SK-N-SH treated with all-trans-retinoic acid at 6 μM for 48 hours (cell line): ENCODE results near the gene SEC23A.

Experiments used
- ATAC-seq: fragments of 200-7000 bp; cut with Tn5 transposase; 3 replicates; pipeline ENCODE4 v1.9.1; 2020; ENCODE audit warnings: mild to moderate bottlenecking, moderate library complexity
- ARNTL ChIP-seq: fragments of 450-650 bp; formaldehyde crosslinking; IDR thresholded peaks from 2 replicates; pipeline ENCODE4 v1.5.0; 2020; ENCODE audit warnings: low read depth, mild to moderate bottlenecking, moderate library complexity, borderline replicate concordance
- BACH2 ChIP-seq: fragments of 250-450 bp; sonication (Bioruptor Pico); IDR thresholded peaks from 2 replicates; pipeline ENCODE4 v1.9.0; 2021; ENCODE audit warnings: mild to moderate bottlenecking, borderline replicate concordance
- CREB5 ChIP-seq: fragments of 250-450 bp; sonication (Bioruptor Pico); IDR thresholded peaks from 2 replicates; pipeline ENCODE4 v1.5.1; 2020; ENCODE audit warnings: low read depth, mild to moderate bottlenecking, moderate library complexity
- CSDC2 ChIP-seq: fragments of 250-450 bp; sonication (Bioruptor Pico); IDR thresholded peaks from 2 replicates; pipeline ENCODE4 v1.5.0; 2020; ENCODE audit warnings: mild to moderate bottlenecking, moderate library complexity
- ESRRG ChIP-seq: fragments of 250-450 bp; sonication (Bioruptor Pico); IDR thresholded peaks from 2 replicates; pipeline ENCODE4 v1.6.1; 2021; ENCODE audit warnings: mild to moderate bottlenecking
- GLIS3 ChIP-seq: fragments of 250-450 bp; sonication (Bioruptor Pico); IDR thresholded peaks from 2 replicates; pipeline ENCODE4 v1.5.0; 2020; ENCODE audit warnings: mild to moderate bottlenecking, moderate library complexity
- ISL1 ChIP-seq: fragments of 250-450 bp; sonication (Bioruptor Pico); IDR thresholded peaks from 2 replicates; pipeline ENCODE4 v2.1.2; 2022; ENCODE audit warnings: mild to moderate bottlenecking, moderate library complexity
- PATZ1 ChIP-seq: fragments of 250-450 bp; sonication (Bioruptor Pico); IDR thresholded peaks from 2 replicates; pipeline ENCODE4 v1.8.0; 2020; ENCODE audit warnings: mild to moderate bottlenecking, moderate library complexity, borderline replicate concordance
- POU6F1 ChIP-seq: fragments of 250-450 bp; sonication (Bioruptor Pico); IDR thresholded peaks from 2 replicates; pipeline ENCODE4 v1.8.0; 2021; ENCODE audit warnings: low read depth, mild to moderate bottlenecking, moderate library complexity, borderline replicate concordance
- RARB ChIP-seq: fragments of 250-450 bp; sonication (Bioruptor Pico); IDR thresholded peaks from 2 replicates; pipeline ENCODE4 v1.8.0; 2021; ENCODE audit warnings: mild to moderate bottlenecking, moderate library complexity
- SNAI2 ChIP-seq: fragments of 250-450 bp; sonication (Bioruptor Pico); IDR thresholded peaks from 2 replicates; pipeline ENCODE4 v1.5.0; 2020; ENCODE audit warnings: mild to moderate bottlenecking, moderate library complexity
- TCF4 ChIP-seq: fragments of 250-450 bp; sonication (Bioruptor Pico); IDR thresholded peaks from 2 replicates; pipeline ENCODE4 v1.8.0; 2021; ENCODE audit warnings: mild to moderate bottlenecking, moderate library complexity, borderline replicate concordance
- TOX ChIP-seq: fragments of 250-450 bp; sonication (Bioruptor Pico); IDR thresholded peaks from 2 replicates; pipeline ENCODE4 v1.8.0; 2021; ENCODE audit warnings: mild to moderate bottlenecking, moderate library complexity, borderline replicate concordance
- ZC3H10 ChIP-seq: fragments of 250-450 bp; sonication (Bioruptor Pico); IDR thresholded peaks from 2 replicates; pipeline ENCODE4 v1.5.1; 2021; ENCODE audit warnings: mild to moderate bottlenecking, moderate library complexity
- ZFP3 ChIP-seq: fragments of 250-450 bp; sonication (Bioruptor Pico); IDR thresholded peaks from 2 replicates; pipeline ENCODE4 v1.5.0; 2020; ENCODE audit warnings: mild to moderate bottlenecking, moderate library complexity
- ZFP30 ChIP-seq: fragments of 450-650 bp; formaldehyde crosslinking; IDR thresholded peaks from 2 replicates; pipeline ENCODE4 v1.5.0; 2022; ENCODE audit warnings: mild to moderate bottlenecking, moderate library complexity
- ZNF565 ChIP-seq: fragments of 450-650 bp; formaldehyde crosslinking; conservative IDR thresholded peaks from 2 replicates; pipeline ENCODE4 v1.5.0; 2020; ENCODE audit warnings: low read depth, mild to moderate bottlenecking, moderate library complexity
- ZNF8 ChIP-seq: fragments of 450-650 bp; formaldehyde crosslinking; IDR thresholded peaks from 2 replicates; pipeline ENCODE4 v1.5.0; 2020; ENCODE audit warnings: mild to moderate bottlenecking, moderate library complexity
- TF ChIP-seq, protein P1 (sequence below): fragments of 250-450 bp; sonication (Bioruptor Pico); IDR thresholded peaks from 2 replicates; pipeline ENCODE4 v1.5.1; 2021; ENCODE audit warnings: mild to moderate bottlenecking, moderate library complexity
- TF ChIP-seq, protein P2 (sequence below): fragments of 250-450 bp; sonication (Bioruptor Pico); IDR thresholded peaks from 2 replicates; pipeline ENCODE4 v1.5.0; 2020; ENCODE audit warnings: mild to moderate bottlenecking, moderate library complexity

Gene SEC23A

GRCh38 chr14:39109893-39110715, 7.1 kb upstream of the SEC23A start:
- ATAC-seq: no peak
- TF ChIP-seq TOX: no peak
- TF ChIP-seq PATZ1 (CRISPR knock-in tag): no peak
- TF ChIP-seq ZFP30: no peak
- TF ChIP-seq RARB (CRISPR knock-in tag): no peak
- no peak for TF ChIP-seq TCF4 (CRISPR knock-in tag)
- no peak for TF ChIP-seq GLIS3
- no peak for TF ChIP-seq ZFP3 (CRISPR knock-in tag)
- TF ChIP-seq SNAI2 (CRISPR knock-in tag): no peak

DNA sequence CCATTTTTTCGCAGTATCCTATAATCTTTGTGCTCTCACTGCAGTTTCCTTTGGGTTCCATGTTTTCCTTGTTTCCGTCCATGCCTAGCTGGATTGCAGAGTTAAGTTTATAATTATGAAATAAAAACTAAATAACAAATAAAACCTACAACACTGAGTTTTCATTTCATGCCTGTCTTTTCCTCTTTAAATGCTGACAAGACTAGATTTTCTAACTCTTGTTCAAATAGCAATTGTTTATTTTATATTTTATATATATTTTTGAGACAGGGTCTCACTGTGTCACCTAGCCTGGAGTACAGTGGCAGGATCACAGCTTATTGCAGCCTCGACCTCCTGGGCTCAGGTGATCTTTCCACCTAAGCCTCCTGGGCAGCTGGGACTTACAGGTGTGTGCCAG, 5.8 kb upstream of the SEC23A start:
- no peak for TF ChIP-seq TCF4 (CRISPR knock-in tag)
- no peak for TF ChIP-seq ZFP30
- TF ChIP-seq POU6F1: no peak
- TF ChIP-seq ESRRG (CRISPR knock-in tag): no peak
- TF ChIP-seq ZC3H10 (CRISPR knock-in tag): no peak
- TF ChIP-seq, protein P1, sequence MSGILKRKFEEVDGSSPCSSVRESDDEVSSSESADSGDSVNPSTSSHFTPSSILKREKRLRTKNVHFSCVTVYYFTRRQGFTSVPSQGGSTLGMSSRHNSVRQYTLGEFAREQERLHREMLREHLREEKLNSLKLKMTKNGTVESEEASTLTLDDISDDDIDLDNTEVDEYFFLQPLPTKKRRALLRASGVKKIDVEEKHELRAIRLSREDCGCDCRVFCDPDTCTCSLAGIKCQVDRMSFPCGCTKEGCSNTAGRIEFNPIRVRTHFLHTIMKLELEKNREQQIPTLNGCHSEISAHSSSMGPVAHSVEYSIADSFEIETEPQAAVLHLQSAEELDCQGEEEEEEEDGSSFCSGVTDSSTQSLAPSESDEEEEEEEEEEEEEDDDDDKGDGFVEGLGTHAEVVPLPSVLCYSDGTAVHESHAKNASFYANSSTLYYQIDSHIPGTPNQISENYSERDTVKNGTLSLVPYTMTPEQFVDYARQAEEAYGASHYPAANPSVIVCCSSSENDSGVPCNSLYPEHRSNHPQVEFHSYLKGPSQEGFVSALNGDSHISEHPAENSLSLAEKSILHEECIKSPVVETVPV: no peak
- TF ChIP-seq ZFP3 (CRISPR knock-in tag): no peak
- no peak for TF ChIP-seq PATZ1 (CRISPR knock-in tag)
- TF ChIP-seq ZNF8: no peak
- no peak for TF ChIP-seq SNAI2 (CRISPR knock-in tag)
- TF ChIP-seq, protein P2, sequence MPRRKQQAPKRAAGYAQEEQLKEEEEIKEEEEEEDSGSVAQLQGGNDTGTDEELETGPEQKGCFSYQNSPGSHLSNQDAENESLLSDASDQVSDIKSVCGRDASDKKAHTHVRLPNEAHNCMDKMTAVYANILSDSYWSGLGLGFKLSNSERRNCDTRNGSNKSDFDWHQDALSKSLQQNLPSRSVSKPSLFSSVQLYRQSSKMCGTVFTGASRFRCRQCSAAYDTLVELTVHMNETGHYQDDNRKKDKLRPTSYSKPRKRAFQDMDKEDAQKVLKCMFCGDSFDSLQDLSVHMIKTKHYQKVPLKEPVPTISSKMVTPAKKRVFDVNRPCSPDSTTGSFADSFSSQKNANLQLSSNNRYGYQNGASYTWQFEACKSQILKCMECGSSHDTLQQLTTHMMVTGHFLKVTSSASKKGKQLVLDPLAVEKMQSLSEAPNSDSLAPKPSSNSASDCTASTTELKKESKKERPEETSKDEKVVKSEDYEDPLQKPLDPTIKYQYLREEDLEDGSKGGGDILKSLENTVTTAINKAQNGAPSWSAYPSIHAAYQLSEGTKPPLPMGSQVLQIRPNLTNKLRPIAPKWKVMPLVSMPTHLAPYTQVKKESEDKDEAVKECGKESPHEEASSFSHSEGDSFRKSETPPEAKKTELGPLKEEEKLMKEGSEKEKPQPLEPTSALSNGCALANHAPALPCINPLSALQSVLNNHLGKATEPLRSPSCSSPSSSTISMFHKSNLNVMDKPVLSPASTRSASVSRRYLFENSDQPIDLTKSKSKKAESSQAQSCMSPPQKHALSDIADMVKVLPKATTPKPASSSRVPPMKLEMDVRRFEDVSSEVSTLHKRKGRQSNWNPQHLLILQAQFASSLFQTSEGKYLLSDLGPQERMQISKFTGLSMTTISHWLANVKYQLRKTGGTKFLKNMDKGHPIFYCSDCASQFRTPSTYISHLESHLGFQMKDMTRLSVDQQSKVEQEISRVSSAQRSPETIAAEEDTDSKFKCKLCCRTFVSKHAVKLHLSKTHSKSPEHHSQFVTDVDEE (CRISPR knock-in tag): no peak
- TF ChIP-seq TOX: no peak

DNA sequence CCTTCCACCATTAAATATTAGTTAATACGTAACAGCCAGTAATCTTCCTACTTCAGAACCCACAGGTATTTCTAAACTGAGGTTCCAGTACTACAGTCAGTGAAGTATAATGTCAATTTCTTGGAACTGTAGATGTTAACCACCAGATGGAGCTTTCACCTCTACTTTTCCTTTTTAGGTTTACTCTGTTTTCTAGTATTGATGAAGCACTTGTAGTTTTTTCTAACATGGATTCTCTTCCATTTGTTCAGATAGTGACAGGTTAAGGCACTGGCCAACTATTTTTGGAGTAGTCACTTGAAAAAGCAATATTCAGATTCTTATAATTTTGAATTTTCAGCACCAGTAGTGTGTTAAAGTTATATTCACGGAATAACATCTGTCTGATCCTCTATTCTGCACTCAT, 4.6 kb upstream of the SEC23A start:
- no peak for ATAC-seq
- no peak for TF ChIP-seq ARNTL (CRISPR knock-in tag)
- TF ChIP-seq ESRRG (CRISPR knock-in tag): no peak
- no peak for TF ChIP-seq ISL1 (CRISPR knock-in tag)
- no peak for TF ChIP-seq ZFP3 (CRISPR knock-in tag)
- TF ChIP-seq GLIS3: no peak
- no peak for TF ChIP-seq POU6F1
- TF ChIP-seq SNAI2 (CRISPR knock-in tag): no peak
- TF ChIP-seq TOX: no peak
- no peak for TF ChIP-seq ZNF565
- no peak for TF ChIP-seq CREB5 (CRISPR knock-in tag)
- TF ChIP-seq BACH2 (CRISPR knock-in tag): no peak
- TF ChIP-seq ZNF8: no peak
- TF ChIP-seq, protein P2 (CRISPR knock-in tag): no peak
- no peak for TF ChIP-seq CSDC2 (CRISPR knock-in tag)

More for the DNA sequence above, 5.8 kb upstream of the SEC23A start:
- no peak for ATAC-seq
